Mesothelial cell of epicardium (in vitro differentiated cells): Measurements from ENCODE around the gene RAD51AP2. TPM values are rescaled to one million over a fixed set of nuclear protein-coding genes. Genes with fewer than 3 reads are reported as not detected.

Experiments used
- DNase-seq, 2 experiments: peaks; one replicate each; pipeline ENCODE4 v3.0.0; 2021; ENCODE audit warnings: low spot score in 2 of 2; ENCODE audit not compliant: unreplicated experiment in 2 of 2
- H3K27ac Mint-ChIP-seq: 2 replicates; pipeline ENCODE4 v1.8.0; 2021; ENCODE audit warnings: mixed read lengths
- H3K27me3 Mint-ChIP-seq: 2 replicates; pipeline ENCODE4 v1.8.0; 2021; ENCODE audit warnings: low read depth, mixed read lengths
- H3K36me3 Mint-ChIP-seq: 2 replicates; pipeline ENCODE4 v1.8.0; 2021; ENCODE audit warnings: mixed read lengths
- H3K4me1 Mint-ChIP-seq: 2 replicates; pipeline ENCODE4 v1.8.0; 2021; ENCODE audit warnings: mixed read lengths
- H3K4me3 Mint-ChIP-seq: 2 replicates; pipeline ENCODE4 v1.8.0; 2021; ENCODE audit warnings: mild to moderate bottlenecking, moderate library complexity, mixed read lengths
- H3K9me3 Mint-ChIP-seq: 2 replicates; pipeline ENCODE4 v1.8.0; 2021; ENCODE audit warnings: mixed read lengths
- total RNA-seq: library from RNA; stranded (reverse); gene quantifications from 3 replicates; pipeline ENCODE4 v1.2.1, GENCODE V29; 2021
- TF ChIP-seq, protein P1 (sequence below): fragments of 200-600 bp; sonication (generic); IDR thresholded peaks from one replicate; pipeline ENCODE4 v1.5.0; 2021; ENCODE audit warnings: antibody characterized with exemption; ENCODE audit not compliant: unreplicated experiment

RAD51AP2 gene
- total RNA-seq, 1 donor from 2014 or later = 0.16 TPM

DNA sequence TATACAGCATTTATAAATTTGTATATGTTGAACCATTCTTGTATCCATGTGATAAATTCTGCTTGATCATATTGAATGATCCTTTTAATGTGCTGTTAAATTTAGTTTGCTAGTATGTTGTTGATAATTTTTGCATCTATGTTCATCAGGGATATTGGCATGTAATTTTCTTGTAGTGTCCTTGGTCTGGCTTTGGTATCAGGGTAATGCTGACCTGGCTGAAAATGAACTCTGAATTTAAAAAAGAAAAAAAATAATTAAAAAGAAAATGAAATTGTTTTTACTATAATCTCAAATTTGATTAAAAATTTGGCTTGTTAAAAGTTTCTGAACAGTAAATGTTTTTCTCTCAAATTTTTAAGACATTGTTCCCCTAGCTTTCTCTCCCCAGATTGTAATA, 46.3 kb downstream of the RAD51AP2 start:
- Mint-ChIP-seq H3K4me3 (no peak overlapping the region), H3K27me3 (no peaks in the 10 kb centered on the region), H3K9me3 (peaks cover 33% of the 10 kb centered on the region), H3K4me1 (no peaks in the 10 kb centered on the region), H3K27ac (no peak overlapping the region), H3K36me3 (peaks cover 4% of the 10 kb centered on the region)
- DNase-seq = no peak
- TF ChIP-seq, protein P1, sequence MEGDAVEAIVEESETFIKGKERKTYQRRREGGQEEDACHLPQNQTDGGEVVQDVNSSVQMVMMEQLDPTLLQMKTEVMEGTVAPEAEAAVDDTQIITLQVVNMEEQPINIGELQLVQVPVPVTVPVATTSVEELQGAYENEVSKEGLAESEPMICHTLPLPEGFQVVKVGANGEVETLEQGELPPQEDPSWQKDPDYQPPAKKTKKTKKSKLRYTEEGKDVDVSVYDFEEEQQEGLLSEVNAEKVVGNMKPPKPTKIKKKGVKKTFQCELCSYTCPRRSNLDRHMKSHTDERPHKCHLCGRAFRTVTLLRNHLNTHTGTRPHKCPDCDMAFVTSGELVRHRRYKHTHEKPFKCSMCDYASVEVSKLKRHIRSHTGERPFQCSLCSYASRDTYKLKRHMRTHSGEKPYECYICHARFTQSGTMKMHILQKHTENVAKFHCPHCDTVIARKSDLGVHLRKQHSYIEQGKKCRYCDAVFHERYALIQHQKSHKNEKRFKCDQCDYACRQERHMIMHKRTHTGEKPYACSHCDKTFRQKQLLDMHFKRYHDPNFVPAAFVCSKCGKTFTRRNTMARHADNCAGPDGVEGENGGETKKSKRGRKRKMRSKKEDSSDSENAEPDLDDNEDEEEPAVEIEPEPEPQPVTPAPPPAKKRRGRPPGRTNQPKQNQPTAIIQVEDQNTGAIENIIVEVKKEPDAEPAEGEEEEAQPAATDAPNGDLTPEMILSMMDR = no peak

DNA sequence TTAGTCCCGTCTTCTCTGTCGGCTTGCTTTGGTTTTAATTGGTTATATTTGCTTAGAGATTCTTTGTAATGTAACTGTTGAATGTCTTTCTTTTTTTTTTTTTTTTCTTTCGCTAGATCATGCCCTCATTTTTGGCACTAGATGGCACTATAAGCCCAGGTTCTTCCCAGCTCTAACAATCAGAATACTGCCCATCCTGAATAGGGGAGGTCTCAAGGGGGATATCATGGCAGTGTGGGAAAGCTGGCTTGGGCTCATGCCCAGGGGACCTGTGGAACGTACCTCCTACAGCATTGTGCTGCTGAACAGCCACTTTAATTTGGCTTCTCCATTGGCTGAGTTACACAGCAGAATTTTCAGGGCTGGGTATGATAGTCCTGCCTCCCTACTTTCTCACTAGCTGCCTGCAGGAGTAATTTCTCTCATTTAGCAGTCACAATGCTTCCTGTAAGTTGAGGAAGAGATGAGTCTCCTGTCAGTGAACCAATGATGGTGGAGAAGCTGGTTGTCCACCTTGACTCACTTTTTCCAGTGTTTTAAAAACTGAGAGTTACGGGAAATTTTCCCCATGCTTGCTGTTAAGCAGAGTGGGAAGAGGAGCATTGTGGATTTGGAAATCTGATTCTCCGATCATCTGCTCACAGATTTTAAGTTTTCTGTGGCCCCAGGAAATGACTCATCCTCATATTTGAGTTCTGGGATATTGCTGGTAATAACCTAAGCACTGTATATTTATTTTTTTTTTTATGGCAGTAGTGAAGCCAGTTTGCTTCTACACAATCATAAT, 47.2 kb downstream of the RAD51AP2 start:
- H3K36me3 Mint-ChIP-seq = peaks cover 4% of the 10 kb centered on the region
- H3K27me3 Mint-ChIP-seq = no peaks in the 10 kb centered on the region
- no peak overlapping the region for H3K4me3 Mint-ChIP-seq
- no peak for DNase-seq
- no peaks in the 10 kb centered on the region for H3K4me1 Mint-ChIP-seq
- no peak overlapping the region for H3K27ac Mint-ChIP-seq
- H3K9me3 Mint-ChIP-seq = peaks cover 33% of the 10 kb centered on the region
- TF ChIP-seq, protein P1 = no peak

DNA sequence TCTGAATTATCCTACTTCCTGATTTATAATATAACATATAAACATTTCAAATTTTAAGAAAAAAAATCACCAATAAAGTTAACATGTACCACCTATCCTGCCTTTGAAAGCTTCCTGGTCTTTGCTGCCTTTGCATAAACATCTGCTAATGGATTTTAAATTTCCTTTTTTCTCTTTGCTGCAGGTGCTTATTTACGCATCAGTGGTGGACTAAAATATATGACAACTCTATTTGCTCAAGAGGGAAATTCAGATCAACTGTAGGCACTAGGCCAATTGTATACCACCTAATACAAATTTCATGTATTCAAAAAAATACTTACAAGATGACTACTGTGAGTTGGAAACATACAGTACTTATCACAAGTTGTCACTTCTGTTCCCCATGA, 57.2 kb downstream of the RAD51AP2 start:
- H3K27ac Mint-ChIP-seq = no peak overlapping the region

More for the DNA sequence above, 57.2 kb downstream of the RAD51AP2 start:
- H3K27me3 Mint-ChIP-seq = peaks cover 2% of the 10 kb centered on the region
- TF ChIP-seq, protein P1 = no peak
- H3K4me3 Mint-ChIP-seq = no peak overlapping the region
- H3K36me3 Mint-ChIP-seq = no peaks in the 10 kb centered on the region
- no peaks in the 10 kb centered on the region for H3K9me3 Mint-ChIP-seq
- no peak for DNase-seq
- H3K4me1 Mint-ChIP-seq = no peaks in the 10 kb centered on the region

Other genes with a start within 250 kb of the RAD51AP2 start
- gene VSNL1, start 22.3 kb upstream of the RAD51AP2 start, total RNA-seq = 0.61 to 0.95 TPM (median 0.83 TPM) in 3 replicates
- 21.5 to 24.7 TPM (median 22.2 TPM) in 3 replicates for gene SMC6, start 235.4 kb upstream of the RAD51AP2 start, total RNA-seq
- gene GEN1, start 235.7 kb upstream of the RAD51AP2 start, total RNA-seq = 17.0 to 19.6 TPM (median 17.8 TPM) in 3 replicates